Fibroblast of lung (primary cell): ENCODE results near the gene PCDHB14.
"Not testable (repeated sequence)": the region's sequence is repeated elsewhere in the genome, so short reads cannot be mapped to it uniquely, and the experiment has no call there.

Experiments
- EZH2 ChIP-seq: IDR thresholded peaks from 2 replicates; pipeline ENCODE4 v1.5.1; 2012; ENCODE audit warnings: low read length, control low read depth, mild to moderate bottlenecking; ENCODE audit errors: missing control alignments
- TF ChIP-seq, protein P1 (sequence below), 2 donors: IDR thresholded peaks in 1 of 2; conservative IDR thresholded peaks in 1 of 2; 1 replicate in 1 of 2; 2 replicates in 1 of 2; pipeline ENCODE4 v1.5.1; 2011 to 2012; ENCODE audit warnings: low read length in 2 of 2, control low read depth in 1 of 2, inconsistent platforms in 1 of 2, low read depth in 1 of 2, mild to moderate bottlenecking in 1 of 2

DNA sequence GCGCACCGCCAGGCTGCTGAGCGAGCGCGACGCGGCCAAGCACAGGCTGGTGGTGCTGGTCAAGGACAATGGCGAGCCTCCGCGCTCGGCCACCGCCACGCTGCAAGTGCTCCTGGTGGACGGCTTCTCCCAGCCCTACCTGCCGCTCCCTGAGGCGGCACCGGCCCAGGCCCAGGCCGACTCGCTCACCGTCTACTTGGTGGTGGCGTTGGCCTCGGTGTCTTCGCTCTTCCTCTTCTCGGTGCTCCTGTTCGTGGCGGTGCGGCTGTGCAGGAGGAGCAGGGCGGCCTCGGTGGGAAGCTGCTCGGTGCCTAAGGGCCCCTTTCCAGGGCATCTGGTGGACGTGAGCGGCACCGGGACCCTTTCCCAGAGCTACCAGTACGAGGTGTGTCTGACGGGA, 21.5 kb upstream of the PCDHB14 start:
- TF ChIP-seq, protein P1, sequence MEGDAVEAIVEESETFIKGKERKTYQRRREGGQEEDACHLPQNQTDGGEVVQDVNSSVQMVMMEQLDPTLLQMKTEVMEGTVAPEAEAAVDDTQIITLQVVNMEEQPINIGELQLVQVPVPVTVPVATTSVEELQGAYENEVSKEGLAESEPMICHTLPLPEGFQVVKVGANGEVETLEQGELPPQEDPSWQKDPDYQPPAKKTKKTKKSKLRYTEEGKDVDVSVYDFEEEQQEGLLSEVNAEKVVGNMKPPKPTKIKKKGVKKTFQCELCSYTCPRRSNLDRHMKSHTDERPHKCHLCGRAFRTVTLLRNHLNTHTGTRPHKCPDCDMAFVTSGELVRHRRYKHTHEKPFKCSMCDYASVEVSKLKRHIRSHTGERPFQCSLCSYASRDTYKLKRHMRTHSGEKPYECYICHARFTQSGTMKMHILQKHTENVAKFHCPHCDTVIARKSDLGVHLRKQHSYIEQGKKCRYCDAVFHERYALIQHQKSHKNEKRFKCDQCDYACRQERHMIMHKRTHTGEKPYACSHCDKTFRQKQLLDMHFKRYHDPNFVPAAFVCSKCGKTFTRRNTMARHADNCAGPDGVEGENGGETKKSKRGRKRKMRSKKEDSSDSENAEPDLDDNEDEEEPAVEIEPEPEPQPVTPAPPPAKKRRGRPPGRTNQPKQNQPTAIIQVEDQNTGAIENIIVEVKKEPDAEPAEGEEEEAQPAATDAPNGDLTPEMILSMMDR (conservative IDR thresholded peaks at IDR 0.05 in 1 of 2, IDR thresholded peaks at IDR 0.05 in 1 of 2; ENCODE audit: low read depth in 1 of 2, low read length in 2 of 2): not testable (repeated sequence)
- TF ChIP-seq EZH2: not testable (repeated sequence)
